Fibroblast of villous mesenchyme (primary cell): ENCODE results near the gene CCDC158. TPM values are rescaled to one million over a fixed set of nuclear protein-coding genes. Genes with fewer than 3 reads are reported as not detected.
"Not testable (repeated sequence)": the region's sequence is repeated elsewhere in the genome, so short reads cannot be mapped to it uniquely, and the experiment has no call there.

Experiments
- DNase-seq: peaks from one replicate; pipeline ENCODE4 v3.0.0-alpha.2; 2010; ENCODE audit warnings: low read depth
- H3K4me3 ChIP-seq: 2 replicates; pipeline ENCODE4 v1.5.1; 2011; ENCODE audit warnings: low read depth, mild to moderate bottlenecking, low read length
- CTCF ChIP-seq: IDR thresholded peaks from 2 replicates; pipeline ENCODE4 v1.5.1; 2012; ENCODE audit warnings: low read depth, mild to moderate bottlenecking, low read length; ENCODE audit not compliant: insufficient read depth
- total RNA-seq: library from RNA; depleted of rRNA; stranded (reverse); fragments of >200 nt; gene quantifications from 2 replicates; pipeline ENCODE4 v1.2.3, GENCODE V29; 2012

Gene CCDC158
- total RNA-seq, 1 donor: 0.43 TPM

- DNase-seq: peak; percentile 82
- no peak for TF ChIP-seq CTCF
- H3K4me3 ChIP-seq: no peak overlapping the region
Measured at GRCh38 chr4:76301068-76301774, 119.7 kb downstream of the CCDC158 start.

GRCh38 chr4:76300012-76300411, 120.9 kb downstream of the CCDC158 start:
- H3K4me3 ChIP-seq: no peak overlapping the region
- no peak for DNase-seq
- TF ChIP-seq CTCF: no peak

- no peak overlapping the region for H3K4me3 ChIP-seq
- no peak for TF ChIP-seq CTCF
- DNase-seq: no peak
Measured at GRCh38 chr4:76298227-76298626, 122.7 kb downstream of the CCDC158 start.

GRCh38 chr4:76296286-76296820, 124.6 kb downstream of the CCDC158 start:
- H3K4me3 ChIP-seq: no peak overlapping the region
- no peak for DNase-seq
- TF ChIP-seq CTCF: no peak

- no peak for TF ChIP-seq CTCF
- DNase-seq: no peak
- H3K4me3 ChIP-seq: no peak overlapping the region
Measured at GRCh38 chr4:76293772-76294171, 127.2 kb downstream of the CCDC158 start.

- no peak for DNase-seq
- H3K4me3 ChIP-seq: no peak overlapping the region
- no peak for TF ChIP-seq CTCF
Measured at GRCh38 chr4:76292730-76293129, 128.2 kb downstream of the CCDC158 start.

- not testable (repeated sequence) for DNase-seq, H3K4me3 ChIP-seq
Measured at GRCh38 chr4:76287811-76288210, 133.1 kb downstream of the CCDC158 start.
